Uterus (tissue), 4 donors: ENCODE measurements around the gene MS4A6A. TPM values are rescaled to one million over a fixed set of nuclear protein-coding genes. Genes with fewer than 3 reads are reported as not detected.

Source experiments
- DNase-seq, 2 donors: peaks; one replicate each; pipeline ENCODE4 v3.0.0-alpha.2; 2019 to 2020
- H3K27ac ChIP-seq, 2 donors: fragments of 200-600 bp; sonication (generic); 1 replicate in 1 of 2; 2 replicates in 1 of 2; pipeline ENCODE4 v1.5.1; 2016 to 2018
- H3K27me3 ChIP-seq, 2 donors: fragments of 200-600 bp; sonication (generic); one replicate each; pipeline ENCODE4 v1.5.1; 2018 to 2019; ENCODE audit warnings: control low read depth in 1 of 2
- H3K36me3 ChIP-seq, 2 donors: fragments of 200-600 bp; sonication (generic); one replicate each; pipeline ENCODE4 v1.5.1; 2019; ENCODE audit warnings: control low read depth in 1 of 2
- H3K4me1 ChIP-seq, 2 donors: fragments of 200-600 bp; sonication (generic); one replicate each; pipeline ENCODE4 v1.5.1; 2018 to 2019; ENCODE audit warnings: control low read depth in 1 of 2
- H3K4me3 ChIP-seq, 2 donors: fragments of 200-600 bp; sonication (generic); 1 replicate in 1 of 2; 2 replicates in 1 of 2; pipeline ENCODE4 v1.5.1; 2018 to 2019; ENCODE audit warnings: mild to moderate bottlenecking in 1 of 2
- H3K9me3 ChIP-seq, 2 donors: fragments of 200-600 bp; sonication (generic); one replicate each; pipeline ENCODE4 v1.5.1; 2019; ENCODE audit warnings: control low read depth in 1 of 2
- POLR2A ChIP-seq, 2 donors: fragments of 450-650 bp; IDR thresholded peaks; one replicate each; pipeline ENCODE4 v1.6.1; 2016; ENCODE audit warnings: antibody characterized with exemption in 2 of 2, mild to moderate bottlenecking in 1 of 2, moderate library complexity in 1 of 2
- intact Hi-C: fragments of 100-400 bp; cut with DNase I; formaldehyde crosslinking; loops from one replicate; pipeline ENCODE4 v1.15.1; 2023; ENCODE audit warnings: low total_unique reads
- total RNA-seq, 4 donors: library from RNA; depleted of rRNA in 3 of 4; stranded (reverse); fragments of >200 nt in 3 of 4; gene quantifications; one replicate each; pipeline versions ENCODE4 v1.1.0 to v1.2.4, GENCODE V29; 2014 to 2023
- TF ChIP-seq, protein P1 (sequence below), 4 experiments: fragments of 200-600 bp in 2 of 4; fragments of 450-650 bp in 2 of 4; sonication (generic) in 2 of 4; IDR thresholded peaks; one replicate each; pipeline ENCODE4 v1.5.1; 2016 to 2019; ENCODE audit warnings: antibody characterized with exemption in 4 of 4, mild to moderate bottlenecking in 2 of 4, moderate library complexity in 1 of 4
- donor health status: DM: yes; HTN: yes; CAD: no.

Gene MS4A6A
- total RNA-seq, 4 donors from 2014 or later, result 35.2 to 51.7 (median 40.3) TPM

DNA sequence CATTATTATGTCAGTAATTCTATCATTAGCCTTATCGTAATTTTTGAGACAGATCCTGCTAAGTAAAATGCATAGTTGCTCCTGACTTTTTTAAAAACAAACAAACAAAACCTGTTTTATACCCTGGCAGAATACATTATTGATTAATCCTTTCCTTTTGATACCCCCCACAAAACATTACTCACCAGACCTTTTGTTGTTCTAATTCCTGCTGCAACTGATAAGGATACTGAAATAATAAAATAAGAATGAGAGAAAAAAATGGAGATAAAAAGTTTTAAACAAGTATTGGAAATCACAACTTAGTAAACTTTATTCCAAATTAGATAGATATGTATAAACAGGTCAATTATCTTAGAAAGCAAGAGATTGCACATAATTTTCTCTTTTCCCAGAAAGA lies 31.5 kb upstream of the MS4A6A start:
- H3K27me3 ChIP-seq, result no peaks in the 10 kb centered on the region
- no peak overlapping the region for H3K27ac ChIP-seq
- DNase-seq, result no peak
- no peaks in the 10 kb centered on the region for H3K9me3 ChIP-seq
- intact Hi-C loops, result no loop called here
- no peaks in the 10 kb centered on the region for H3K36me3 ChIP-seq
- TF ChIP-seq POLR2A (IDR thresholded peaks at IDR 0.05), result no peak
- TF ChIP-seq, protein P1, sequence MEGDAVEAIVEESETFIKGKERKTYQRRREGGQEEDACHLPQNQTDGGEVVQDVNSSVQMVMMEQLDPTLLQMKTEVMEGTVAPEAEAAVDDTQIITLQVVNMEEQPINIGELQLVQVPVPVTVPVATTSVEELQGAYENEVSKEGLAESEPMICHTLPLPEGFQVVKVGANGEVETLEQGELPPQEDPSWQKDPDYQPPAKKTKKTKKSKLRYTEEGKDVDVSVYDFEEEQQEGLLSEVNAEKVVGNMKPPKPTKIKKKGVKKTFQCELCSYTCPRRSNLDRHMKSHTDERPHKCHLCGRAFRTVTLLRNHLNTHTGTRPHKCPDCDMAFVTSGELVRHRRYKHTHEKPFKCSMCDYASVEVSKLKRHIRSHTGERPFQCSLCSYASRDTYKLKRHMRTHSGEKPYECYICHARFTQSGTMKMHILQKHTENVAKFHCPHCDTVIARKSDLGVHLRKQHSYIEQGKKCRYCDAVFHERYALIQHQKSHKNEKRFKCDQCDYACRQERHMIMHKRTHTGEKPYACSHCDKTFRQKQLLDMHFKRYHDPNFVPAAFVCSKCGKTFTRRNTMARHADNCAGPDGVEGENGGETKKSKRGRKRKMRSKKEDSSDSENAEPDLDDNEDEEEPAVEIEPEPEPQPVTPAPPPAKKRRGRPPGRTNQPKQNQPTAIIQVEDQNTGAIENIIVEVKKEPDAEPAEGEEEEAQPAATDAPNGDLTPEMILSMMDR (IDR thresholded peaks at IDR 0.05), result no peak
- no peaks in the 10 kb centered on the region for H3K4me1 ChIP-seq
- no peak overlapping the region for H3K4me3 ChIP-seq

DNA sequence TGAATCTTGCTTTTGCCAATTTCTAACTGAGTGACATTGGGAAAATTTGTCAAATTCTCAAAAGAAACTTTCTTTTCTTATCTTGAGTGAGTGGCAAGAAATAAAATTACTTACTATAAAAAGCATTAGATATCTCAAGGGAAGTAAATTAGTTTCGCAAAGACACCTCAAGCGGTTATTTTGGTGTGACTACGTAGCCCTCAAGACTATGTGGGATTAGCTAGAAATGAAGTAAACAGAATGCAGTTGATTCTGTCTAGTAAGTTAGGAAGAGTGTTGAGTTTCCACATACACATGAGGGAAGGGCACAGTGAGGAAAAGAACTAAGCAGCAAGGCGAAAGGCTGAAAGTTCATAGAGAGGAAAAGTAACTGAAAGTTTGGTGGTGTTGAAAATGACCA lies 28.3 kb upstream of the MS4A6A start:
- no peaks in the 10 kb centered on the region for H3K4me1 ChIP-seq
- no peaks in the 10 kb centered on the region for H3K9me3 ChIP-seq
- no peak overlapping the region for H3K27ac ChIP-seq
- H3K4me3 ChIP-seq, result no peak overlapping the region
- DNase-seq, result no peak
- no peaks in the 10 kb centered on the region for H3K27me3 ChIP-seq
- TF ChIP-seq POLR2A (IDR thresholded peaks at IDR 0.05), result no peak
- TF ChIP-seq, protein P1 (IDR thresholded peaks at IDR 0.05), result no peak
- intact Hi-C loops, result no loop called here
- no peaks in the 10 kb centered on the region for H3K36me3 ChIP-seq

DNA sequence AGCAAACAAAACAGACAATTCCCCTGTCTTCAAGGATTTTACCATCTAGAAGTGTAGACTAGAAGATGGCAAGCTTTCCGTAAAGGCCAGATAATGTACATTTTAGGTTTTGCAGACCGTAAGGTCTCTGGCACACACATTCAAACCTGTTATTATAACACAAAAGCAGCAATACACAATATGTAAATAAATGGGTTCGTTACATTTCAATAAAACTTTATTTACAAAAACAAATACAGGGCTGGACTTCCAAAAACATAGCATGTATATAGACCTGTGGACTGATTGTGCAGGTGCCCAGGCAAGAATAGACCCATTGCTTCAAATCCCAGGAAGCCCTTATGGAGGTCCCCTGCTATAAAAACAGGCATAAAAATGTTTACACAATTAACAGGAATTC lies 27.1 kb upstream of the MS4A6A start:
- no peak for TF ChIP-seq POLR2A (IDR thresholded peaks at IDR 0.05)
- TF ChIP-seq, protein P1 (IDR thresholded peaks at IDR 0.05), result no peak
- H3K4me3 ChIP-seq, result no peak overlapping the region
- H3K27me3 ChIP-seq, result no peaks in the 10 kb centered on the region
- no peaks in the 10 kb centered on the region for H3K4me1 ChIP-seq
- H3K9me3 ChIP-seq, result no peaks in the 10 kb centered on the region
- H3K36me3 ChIP-seq, result no peaks in the 10 kb centered on the region
- no peak for DNase-seq
- H3K27ac ChIP-seq, result no peak overlapping the region
- intact Hi-C loops, result no loop called here

DNA sequence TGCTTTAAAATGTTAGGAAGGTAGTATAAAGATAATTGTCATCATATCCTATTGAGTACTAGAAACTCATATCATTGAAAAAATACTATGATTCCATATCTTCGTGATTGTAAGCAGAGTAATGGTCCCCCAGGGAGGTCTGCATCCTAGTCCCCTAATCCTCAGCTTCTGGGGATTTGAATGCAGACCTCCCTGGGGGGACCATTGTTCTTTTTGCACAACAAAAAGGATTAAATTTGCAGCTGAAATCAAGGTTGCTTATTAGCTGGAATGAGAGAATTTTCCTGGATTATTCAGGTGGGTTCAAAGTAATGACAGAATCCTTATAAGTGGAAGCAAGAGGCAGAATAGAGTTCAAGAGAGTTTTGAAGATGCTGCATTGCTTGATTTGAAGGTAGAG lies 26.1 kb upstream of the MS4A6A start:
- intact Hi-C loops, result no loop called here
- DNase-seq, result no peak
- Histone ChIP-seq H3K36me3 (no peaks in the 10 kb centered on the region), H3K4me1 (no peaks in the 10 kb centered on the region), H3K27ac (no peak overlapping the region), H3K9me3 (no peaks in the 10 kb centered on the region), H3K4me3 (no peak overlapping the region), H3K27me3 (no peaks in the 10 kb centered on the region)
- TF ChIP-seq, protein P1 (IDR thresholded peaks at IDR 0.05), result no peak
- no peak for TF ChIP-seq POLR2A (IDR thresholded peaks at IDR 0.05)

DNA sequence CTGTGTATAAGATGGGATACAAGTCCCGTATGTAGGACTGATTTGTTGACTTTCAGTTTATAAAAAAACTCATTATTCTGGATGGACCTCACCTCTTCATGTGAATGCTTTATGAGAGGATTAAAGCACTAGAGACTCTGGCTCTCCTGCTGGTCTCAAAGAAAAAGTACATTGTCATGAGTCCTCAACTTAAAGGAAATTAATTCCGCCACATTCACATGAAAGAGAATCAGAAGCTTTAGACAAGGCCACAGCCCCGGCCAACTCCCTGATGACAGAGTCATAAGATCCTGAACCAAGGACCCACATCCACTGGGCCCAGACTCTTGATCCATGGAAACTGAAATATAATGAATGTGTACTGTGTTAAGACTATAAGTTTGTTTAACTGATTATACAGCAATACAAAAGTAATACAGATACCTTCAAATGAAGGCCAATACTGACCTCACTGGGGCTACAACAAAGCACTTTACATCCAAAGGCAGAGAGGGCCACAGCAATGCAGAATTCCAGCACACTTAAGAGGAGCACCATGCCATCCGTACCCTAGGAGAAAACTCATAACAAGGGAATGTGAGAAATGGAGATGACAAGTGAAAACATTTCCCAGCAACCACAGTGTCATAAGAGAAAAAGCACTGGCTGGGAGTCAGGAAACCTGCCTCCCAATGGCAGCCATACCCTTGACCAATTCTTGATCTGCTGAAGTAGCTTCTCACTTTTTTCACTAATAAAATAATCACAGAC lies 25.4 kb upstream of the MS4A6A start:
- intact Hi-C loops, result no loop called here

More for the DNA sequence above, 25.4 kb upstream of the MS4A6A start:
- H3K27me3 ChIP-seq, result no peaks in the 10 kb centered on the region
- no peak for TF ChIP-seq POLR2A (IDR thresholded peaks at IDR 0.05)
- TF ChIP-seq, protein P1 (IDR thresholded peaks at IDR 0.05), result no peak
- H3K36me3 ChIP-seq, result no peaks in the 10 kb centered on the region
- H3K4me1 ChIP-seq, result no peaks in the 10 kb centered on the region
- H3K9me3 ChIP-seq, result no peaks in the 10 kb centered on the region
- no peak for DNase-seq
- no peak overlapping the region for H3K27ac ChIP-seq
- no peak overlapping the region for H3K4me3 ChIP-seq
